HL-60/S4 (cell line): Measurements from ENCODE around the gene PLCG2.
"Not testable (repeated sequence)": the region's sequence is repeated elsewhere in the genome, so short reads cannot be mapped to it uniquely, and the experiment has no call there.

Source experiments
- in situ Hi-C: fragments of 300-500 bp; cut with MboI; formaldehyde crosslinking; loops from 2 replicates; pipeline ENCODE4 v1.14.3; 2022; ENCODE audit warnings: low sequenced_read_pairs

PLCG2 gene

DNA sequence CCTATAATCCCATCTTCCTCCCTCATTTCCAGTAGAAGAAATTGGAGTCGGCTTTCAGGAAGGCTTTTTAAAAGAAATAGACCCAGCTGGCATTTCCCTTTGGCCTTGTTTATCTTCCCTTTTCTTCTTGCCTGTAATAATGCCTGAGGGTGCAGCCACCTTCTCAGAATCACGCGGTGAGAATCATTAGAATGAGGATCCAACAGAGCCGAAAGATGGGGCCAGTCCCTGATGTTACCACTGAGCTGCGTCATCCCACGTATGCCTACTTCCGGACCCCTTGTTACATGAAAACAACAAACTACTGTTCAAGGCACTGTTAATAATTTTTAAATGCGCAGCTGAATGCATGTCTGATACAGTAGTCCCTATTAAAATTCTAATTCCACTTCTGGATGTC is 208.0 kb downstream of the PLCG2 start:
- in situ Hi-C loops: no loop called here

DNA sequence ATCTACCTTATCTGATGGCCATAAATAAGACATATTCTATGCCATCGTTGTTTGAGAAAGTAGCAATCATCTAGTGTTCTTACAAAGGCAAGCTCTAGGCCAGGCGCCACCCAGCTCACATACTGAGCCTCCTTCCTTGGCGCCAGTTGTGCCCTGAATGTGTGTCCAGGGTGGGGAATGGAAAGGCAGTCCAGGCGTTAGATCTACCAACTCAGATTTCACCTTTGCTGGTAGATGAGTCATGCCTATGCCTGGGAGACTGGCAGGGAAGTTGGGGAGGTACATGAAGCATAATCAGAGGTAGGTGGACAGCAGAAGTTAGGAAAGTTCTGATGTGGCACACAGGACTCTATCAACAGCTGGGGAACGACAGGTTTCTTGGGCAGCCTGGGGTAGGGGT is 208.6 kb downstream of the PLCG2 start:
- in situ Hi-C loops: no loop called here

DNA sequence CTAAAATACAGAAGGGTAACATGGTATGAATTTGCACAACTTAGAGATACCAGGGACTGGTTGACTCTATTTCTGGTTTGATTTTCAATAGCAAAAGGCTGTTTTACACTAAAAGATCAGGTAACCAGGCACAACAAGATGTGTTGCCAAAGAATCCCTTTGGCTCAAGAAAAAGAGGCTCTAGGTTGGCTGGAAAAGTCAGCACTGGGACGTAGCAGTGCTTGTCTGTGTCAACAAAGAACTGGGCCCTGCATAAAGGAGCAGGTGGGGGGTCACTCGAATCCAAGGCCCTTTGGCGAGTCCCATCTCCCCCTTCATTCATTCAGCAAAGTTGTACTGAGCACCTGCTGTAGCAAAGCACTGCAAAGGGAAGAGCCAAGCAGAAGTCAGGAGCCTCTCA is 213.8 kb downstream of the PLCG2 start:
- in situ Hi-C loops: no loop called here

DNA sequence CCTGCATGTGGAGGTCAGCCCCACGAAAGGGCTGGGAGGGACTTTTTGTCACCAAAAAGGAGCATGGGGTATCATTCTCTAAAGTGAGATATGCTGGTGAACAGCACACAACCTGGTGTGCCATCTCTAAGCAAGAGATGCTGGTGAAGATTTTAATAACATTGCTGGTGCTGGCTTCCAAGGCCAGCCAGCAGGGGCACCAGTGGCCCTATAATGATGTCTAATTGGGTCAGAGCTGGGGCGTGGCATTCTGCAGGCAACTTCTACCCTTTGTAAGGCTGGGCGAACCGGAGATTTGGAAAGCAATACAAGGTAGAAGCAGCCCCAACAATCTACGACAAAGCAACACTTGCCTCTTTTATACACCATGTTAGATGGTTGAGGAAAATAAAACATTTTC is 215.4 kb downstream of the PLCG2 start:
- in situ Hi-C loops: no loop called here

DNA sequence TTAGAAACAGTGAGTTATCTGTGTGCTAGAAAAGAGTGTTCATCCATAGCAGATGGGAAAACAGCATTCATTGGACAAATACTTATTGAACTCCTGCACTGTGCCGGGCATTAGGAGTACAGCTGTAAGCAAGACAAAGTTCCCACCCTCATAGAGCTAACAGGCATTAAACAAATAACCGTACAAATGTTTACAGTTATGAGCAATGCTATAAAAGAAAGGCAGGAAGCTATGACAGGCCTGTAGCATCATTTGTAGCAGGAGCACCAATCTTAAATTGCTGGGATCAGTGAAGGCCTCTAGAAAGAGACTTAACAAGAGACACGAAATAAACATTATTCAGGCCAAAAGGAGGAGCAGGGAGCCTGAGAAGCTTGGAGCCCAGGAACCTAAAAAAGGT is 216.6 kb downstream of the PLCG2 start:
- in situ Hi-C loops: no loop called here

DNA sequence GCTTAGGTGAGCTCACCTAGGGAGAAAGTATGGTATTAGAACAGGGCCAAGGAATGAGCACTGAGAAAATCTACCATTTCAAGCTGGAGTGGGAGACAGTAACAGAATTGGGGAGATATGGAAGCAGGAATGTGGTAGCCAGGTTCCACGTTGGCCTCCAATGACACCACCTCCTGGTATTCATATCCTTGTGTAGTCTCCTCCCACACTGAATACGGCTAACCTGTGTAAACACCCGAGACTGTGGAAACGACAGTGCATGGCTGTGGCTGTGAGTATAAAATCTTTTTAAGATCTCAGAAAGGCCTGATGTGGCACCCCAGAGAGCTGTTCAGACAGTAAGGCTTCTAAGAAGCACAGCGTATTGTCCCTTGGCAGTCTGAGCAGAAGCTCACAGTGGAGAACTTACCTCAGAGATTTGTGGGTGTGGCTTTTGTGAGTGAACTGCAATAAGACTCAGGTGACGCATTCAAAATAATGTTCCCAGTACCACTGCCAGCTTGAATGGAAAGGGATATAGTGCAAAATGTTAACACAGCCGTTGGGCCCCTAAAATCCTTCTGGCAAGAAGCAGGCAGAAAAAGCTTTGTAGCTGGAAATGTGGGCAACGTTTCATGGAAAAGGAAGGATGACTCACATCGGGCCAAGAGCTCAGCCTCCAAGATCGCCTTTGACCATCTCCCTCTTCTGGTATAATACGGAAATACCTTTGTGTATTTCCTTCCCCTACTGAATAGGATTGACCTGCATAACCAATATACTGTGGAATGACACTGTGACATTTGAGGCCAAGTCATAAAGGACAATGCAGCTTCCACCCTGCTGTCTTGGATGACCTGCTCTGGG is 217.8 kb downstream of the PLCG2 start:
- in situ Hi-C loops: no loop called here

DNA sequence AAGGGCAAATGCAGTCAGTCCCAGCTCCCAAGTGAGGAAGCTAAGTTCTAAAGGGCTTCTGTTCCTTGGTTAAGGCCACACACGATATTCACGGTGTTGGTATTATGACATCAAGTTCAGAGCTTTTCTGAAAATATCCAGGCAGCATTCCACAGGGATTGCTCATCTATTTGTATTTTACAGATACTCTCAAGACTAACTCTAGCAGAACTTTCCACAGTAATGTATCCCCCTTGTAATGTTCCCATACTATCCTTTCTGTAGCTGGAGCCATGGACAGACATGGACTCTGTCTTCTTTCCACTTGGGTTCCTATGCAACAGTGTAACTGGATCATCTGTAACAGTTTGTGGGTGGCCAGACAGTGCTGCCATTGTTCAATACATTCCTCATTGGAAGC is 218.6 kb downstream of the PLCG2 start:
- in situ Hi-C loops: no loop called here

DNA sequence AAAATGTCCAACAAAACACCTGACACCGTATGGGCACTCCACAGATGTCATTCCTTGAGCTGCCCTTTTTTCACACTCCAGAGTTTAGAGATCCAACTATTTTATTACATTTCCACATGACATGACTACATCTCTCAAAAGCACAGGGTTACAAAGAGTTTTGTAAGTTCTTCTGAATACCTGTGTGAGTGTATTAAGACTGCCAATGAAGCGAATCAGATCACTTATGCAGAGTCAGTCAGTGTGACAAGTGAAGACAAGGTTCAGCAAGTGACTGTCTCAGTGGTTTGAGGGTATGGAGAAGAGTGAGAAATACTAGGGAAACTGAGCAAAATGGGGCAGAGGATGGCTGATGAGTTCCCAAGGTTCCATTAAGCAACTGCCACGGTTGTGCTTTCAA is 223.7 kb downstream of the PLCG2 start:
- in situ Hi-C loops: no loop called here

DNA sequence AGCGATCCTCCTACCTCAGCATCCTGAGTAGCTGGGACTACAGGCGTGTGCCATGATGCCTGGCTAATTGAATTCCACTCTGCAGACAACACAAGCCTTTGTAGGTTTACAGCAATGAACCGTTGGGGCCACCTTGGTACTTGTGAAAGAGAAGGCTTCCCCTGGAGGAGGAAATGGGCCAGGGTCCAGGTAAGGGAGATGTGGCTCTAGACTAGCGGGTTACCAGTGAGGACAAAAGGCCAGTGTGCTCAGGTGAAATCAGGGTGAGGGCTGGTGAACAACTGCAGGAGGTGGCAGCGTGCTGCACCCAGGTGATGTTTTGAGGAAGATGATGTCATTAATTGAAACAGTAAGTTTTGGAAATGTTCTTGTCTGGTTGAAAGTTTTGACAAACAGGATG is 225.5 kb downstream of the PLCG2 start:
- in situ Hi-C loops: no loop called here

DNA sequence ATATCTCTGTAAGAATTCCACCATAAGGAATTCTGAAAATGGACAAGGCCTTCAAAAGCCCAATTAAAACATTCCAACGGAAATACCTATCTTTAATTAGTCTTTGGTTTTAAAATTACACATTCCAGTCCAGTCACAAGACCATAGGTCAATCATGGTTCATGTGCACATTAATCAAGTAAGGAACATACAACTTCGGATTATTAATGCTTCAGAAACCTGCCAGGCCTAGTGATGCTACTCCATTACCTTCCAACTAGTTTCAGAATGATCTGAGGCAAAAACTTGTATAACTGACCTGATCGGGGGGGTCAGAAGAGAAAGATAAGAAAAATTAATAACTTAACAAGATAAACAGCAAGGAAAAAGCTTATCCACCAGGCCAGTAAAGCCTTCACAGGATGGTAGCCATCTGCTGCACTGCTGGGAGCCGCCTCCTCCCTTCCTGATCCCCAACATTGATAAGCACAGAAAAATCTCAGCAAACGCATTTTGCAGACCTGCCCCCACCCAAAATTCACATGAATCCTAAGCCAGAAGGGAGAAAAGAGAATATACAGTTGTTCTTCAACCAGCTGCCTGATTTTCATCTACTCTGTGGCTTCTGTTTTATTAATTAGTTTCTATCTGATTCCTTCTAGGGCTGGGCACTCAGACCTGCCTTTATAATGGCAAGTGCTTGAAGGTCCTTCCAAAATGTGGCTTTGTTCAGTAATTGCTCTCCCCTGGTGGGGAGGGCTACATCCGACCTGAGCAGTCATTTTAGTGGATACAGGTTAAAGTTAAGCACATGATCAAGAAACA is 226.1 kb downstream of the PLCG2 start:
- in situ Hi-C loops: no loop called here

DNA sequence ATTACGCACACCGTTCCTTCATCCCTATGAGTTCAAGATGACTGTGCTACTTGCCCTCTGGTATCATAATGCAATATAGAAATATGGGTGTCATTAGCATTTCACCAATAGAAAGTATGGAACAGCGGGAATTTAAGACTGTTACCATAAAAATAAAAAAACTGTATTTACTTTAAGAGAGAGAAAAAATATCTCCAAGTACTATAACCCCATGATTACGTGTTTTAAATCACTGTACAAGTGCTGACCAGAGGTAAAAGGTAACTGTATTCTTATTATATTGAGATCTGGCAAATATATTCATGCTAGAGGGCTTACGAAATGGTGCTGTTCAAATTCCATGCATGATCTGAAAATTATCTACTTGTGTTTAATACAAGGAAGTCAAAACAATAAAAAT is 226.9 kb downstream of the PLCG2 start:
- in situ Hi-C loops: no loop called here

DNA sequence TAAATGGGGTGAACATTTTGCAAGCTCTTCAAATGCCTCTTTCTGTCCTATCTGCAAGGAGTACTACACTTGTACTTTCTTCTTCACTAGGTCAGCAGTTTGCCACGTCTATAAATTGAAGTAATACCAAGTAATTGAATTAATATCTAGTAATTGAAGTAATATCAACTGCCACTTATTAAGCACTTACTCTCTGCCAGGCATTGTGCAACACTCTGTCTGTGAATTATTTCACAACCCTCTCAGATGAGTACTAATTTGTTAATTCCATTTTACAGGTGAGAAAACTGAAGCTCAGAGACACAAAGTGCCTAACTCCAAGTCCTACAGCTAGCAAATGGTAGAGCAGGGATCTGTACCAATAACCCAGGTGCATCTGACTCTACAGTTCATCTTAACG is 228.1 kb downstream of the PLCG2 start:
- in situ Hi-C loops: no loop called here

DNA sequence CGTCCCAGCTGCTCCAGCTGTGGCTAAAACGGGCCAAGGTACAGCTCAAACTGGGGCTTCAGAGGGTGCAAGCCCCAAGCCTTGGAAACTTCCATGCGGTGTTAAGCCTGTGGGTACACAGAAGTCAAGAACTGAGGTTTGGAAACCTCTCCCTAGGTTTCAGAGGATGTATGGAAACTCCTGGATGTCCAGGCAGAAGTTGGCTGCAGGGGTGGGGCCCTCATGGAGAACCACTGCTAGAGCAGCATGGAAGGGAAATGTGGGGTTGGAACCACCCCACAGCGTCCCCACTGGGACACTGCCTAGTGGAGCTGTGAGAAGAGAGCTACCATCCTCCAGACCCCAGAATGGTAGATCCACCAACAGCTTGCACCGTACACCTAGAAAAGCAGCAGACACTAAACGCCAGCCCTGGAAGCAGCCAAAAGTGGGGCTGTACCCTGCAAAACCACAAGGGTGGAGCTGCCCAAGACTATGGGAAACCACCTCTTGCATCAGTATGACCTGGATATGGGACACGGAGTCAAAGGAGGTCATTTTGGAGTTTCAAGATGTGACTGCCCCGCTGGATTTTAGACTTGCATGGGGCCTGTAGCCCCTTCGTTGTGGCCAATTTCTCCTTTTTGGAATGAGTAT is 230.0 kb downstream of the PLCG2 start:
- in situ Hi-C loops: no loop called here

DNA sequence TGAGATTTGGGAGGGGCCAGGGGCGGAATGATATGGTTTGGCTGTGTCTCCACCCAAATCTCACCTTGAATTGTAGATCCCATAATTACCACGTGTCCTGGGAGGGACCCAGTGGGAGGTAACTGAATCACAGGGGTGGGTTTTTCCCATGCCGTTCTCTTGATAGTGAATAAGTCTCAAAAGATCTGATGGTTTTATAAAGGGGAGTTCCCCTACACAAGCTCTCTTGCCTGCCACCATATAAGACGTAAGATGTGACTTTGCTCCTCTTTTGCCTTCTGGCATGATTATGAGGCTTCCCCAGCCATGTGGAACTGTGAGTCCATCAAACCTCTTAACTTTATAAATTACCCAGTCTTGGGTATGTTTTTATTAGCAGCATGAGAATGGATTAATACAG is 230.7 kb downstream of the PLCG2 start:
- in situ Hi-C loops: not testable (repeated sequence)

DNA sequence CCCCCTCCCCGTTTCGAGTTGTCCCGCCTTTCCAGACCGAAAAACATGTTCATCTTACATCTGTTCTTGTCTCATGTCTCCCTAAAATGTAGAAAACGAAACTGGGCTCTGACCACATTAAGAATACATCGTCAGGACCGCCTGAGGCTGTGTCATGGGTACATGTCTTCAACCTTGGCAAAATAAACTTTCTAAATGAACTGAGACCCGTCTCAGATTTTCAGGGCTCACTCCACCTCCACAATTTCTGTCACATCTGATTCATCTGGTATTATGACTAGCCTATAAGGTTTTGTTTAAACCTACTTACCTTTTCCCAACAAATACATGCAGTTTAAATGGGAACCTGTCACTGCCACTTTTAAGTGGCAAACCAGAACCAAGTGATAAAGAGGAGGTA is 231.6 kb downstream of the PLCG2 start:
- in situ Hi-C loops: no loop called here

DNA sequence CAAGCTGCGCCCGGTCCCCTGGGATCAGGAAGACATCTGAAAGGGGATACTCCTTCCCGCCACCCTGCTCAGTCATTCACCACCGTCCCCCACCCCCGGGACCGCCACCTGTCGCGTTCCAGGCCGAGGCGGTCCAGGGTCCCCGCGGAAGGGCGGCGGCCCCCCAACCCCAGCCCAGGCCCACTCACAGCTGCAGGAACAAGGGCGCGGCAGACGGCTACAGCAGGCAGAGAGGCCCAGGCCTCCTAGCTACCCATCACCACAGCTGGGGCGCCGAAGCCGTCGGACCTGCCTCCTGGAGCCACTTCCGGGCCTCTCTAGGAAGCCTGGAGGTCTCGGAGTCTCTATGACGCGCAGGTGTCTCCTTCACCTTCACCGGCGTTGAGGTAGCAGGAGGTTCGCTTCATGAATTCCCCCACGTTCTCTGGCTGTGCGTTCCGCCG is 232.1 kb downstream of the PLCG2 start, which contains the start of gene SDR42E1:
TSS of gene SDR42E1 (minus strand) at position 272 of the 443 bp plus-strand sequence. CDS start 10,612 bp downstream, outside the sequence.
- in situ Hi-C loops: no loop called here
